ENCODE measurements around the gene FCAMR. TPM values are rescaled to one million over a fixed set of nuclear protein-coding genes. Genes with fewer than 3 reads are reported as not detected.

Gene FCAMR
- polyA plus RNA-seq, 3 donors = not detected

DNA sequence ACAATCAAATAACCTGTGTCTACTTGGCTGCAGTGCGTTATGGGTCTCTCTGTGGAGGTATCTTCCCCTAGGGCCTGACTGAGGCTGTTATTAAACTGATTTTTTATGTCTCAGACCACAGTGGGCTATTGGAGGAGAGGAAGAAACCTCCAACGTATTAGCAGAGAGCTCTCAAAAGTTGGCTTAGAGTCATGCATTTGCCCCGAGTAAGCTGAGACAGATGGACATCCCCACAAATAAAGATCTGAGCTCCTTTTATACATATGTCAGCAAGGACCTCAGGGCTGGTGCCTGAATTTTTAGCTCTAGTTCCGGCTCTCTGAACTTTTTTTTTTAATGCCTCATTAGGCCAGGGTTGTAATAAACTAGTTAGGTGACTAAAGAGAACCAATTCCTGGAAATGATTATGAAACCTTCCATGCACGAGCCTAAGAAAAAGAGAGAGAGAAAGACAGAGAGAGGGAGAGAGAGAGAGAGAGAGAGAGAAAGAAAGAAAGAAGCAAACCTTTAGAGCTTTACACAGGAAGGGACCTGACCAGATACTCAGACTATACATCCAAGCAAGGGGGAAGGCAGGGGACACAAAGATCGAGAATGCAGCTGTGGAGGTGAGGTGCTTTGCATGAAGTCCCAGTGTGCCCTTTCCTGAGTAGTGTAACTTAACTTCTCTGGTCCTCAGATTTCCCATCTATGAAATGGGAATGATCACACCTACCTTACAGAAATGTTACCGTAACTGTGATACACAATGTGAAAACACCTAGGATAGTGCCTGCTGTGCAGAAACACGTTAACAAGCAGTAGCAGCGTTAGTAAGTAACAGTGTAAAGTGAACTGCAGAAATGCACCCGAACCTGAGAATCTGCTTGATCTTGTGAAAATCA is 15.6 kb downstream of the FCAMR start:
- Histone ChIP-seq H3K36me3 (replicated peaks in 1 of 2; ENCODE audit: control insufficient read depth in 1 of 2, insufficient read depth in 2 of 2, low read length in 2 of 2) (no peaks in the 10 kb centered on the region), H3K9me3 (replicated peaks in 1 of 2; ENCODE audit: control insufficient read depth in 1 of 2, insufficient read depth in 1 of 2, low read length in 2 of 2) (no peaks in the 10 kb centered on the region), H4K20me1 (ENCODE audit: insufficient read depth, low read length) (no peaks in the 10 kb centered on the region), H3K4me3 (replicated peaks in 1 of 3; ENCODE audit: low read depth in 2 of 3, low read length in 3 of 3) (no peak overlapping the region), H3K27me3 (ENCODE audit: control insufficient read depth in 2 of 2, insufficient read depth in 2 of 2, low read length in 2 of 2) (no peaks in the 10 kb centered on the region), H3K79me2 (ENCODE audit: insufficient read depth, low read length) (no peaks in the 10 kb centered on the region), H3K9ac (ENCODE audit: insufficient read depth, low read length, poor library complexity, severe bottlenecking) (no peak overlapping the region), H3K4me2 (replicated peaks; ENCODE audit: extremely low read depth, low read length, poor library complexity, severe bottlenecking) (no peak overlapping the region), H3K4me1 (ENCODE audit: control insufficient read depth in 1 of 2, insufficient read depth in 2 of 2, low read length in 2 of 2) (peaks cover 21 to 33% of the 10 kb centered on the region in 2 donors), H2AFZ (ENCODE audit: insufficient read depth, low read depth, low read length, poor library complexity, severe bottlenecking) (no peak overlapping the region), H3K27ac (ENCODE audit: low read depth in 1 of 2, low read length in 2 of 2) (no peak overlapping the region)
- peaks cover 4% of the 10 kb centered on the region in 2 donors for H3K36me3 Mint-ChIP-seq
- DNase-seq = no peak
- H3K4me1 Mint-ChIP-seq = peaks cover 44% of the 10 kb centered on the region
- intact Hi-C loops (cut with micrococcal nuclease) = no loop called here
- H3K9me3 Mint-ChIP-seq = peaks cover 0 to 8% (median 0%) of the 10 kb centered on the region in 7 donors
- peak overlapping the region in 1 of 7 donors; percentile 68 for H3K27ac Mint-ChIP-seq
- TF ChIP-seq, protein P1, sequence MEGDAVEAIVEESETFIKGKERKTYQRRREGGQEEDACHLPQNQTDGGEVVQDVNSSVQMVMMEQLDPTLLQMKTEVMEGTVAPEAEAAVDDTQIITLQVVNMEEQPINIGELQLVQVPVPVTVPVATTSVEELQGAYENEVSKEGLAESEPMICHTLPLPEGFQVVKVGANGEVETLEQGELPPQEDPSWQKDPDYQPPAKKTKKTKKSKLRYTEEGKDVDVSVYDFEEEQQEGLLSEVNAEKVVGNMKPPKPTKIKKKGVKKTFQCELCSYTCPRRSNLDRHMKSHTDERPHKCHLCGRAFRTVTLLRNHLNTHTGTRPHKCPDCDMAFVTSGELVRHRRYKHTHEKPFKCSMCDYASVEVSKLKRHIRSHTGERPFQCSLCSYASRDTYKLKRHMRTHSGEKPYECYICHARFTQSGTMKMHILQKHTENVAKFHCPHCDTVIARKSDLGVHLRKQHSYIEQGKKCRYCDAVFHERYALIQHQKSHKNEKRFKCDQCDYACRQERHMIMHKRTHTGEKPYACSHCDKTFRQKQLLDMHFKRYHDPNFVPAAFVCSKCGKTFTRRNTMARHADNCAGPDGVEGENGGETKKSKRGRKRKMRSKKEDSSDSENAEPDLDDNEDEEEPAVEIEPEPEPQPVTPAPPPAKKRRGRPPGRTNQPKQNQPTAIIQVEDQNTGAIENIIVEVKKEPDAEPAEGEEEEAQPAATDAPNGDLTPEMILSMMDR (IDR thresholded peaks at IDR 0.05) = no peak
- 100% methylated on average over 3 of the region's 10 CpGs for WGBS (ENCODE audit: insufficient coverage)
- H3K4me3 Mint-ChIP-seq = no peak overlapping the region
- H3K27me3 Mint-ChIP-seq (ENCODE audit: low read depth in 3 of 3) = peaks cover 17 to 19% (median 19%) of the 10 kb centered on the region in 3 donors

DNA sequence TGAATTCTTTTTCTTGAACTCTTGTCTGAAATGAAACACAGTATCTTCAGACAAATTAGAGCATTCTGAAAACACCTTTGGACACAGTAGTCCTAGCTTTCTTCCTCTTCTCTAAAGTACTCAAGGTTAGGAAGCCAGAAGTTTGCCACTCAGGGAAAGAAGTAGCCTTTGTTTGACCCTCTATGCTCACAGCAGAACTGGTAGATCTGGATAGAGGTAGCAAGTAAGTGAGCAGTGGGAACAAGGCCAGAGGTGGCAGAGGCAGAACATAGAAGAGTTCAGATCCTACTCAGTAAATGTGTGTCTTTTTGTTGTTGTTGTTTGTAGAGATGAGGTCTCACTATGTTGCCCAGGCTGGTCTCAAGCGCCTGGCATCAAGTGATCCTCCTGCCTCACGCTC is 16.6 kb downstream of the FCAMR start:
- TF ChIP-seq, protein P1 (IDR thresholded peaks at IDR 0.05) = no peak
- Histone ChIP-seq H3K36me3 (replicated peaks in 1 of 2; ENCODE audit: control insufficient read depth in 1 of 2, insufficient read depth in 2 of 2, low read length in 2 of 2) (no peaks in the 10 kb centered on the region), H4K20me1 (ENCODE audit: insufficient read depth, low read length) (no peaks in the 10 kb centered on the region), H2AFZ (ENCODE audit: insufficient read depth, low read depth, low read length, poor library complexity, severe bottlenecking) (no peak overlapping the region), H3K4me3 (replicated peaks in 1 of 3; ENCODE audit: low read depth in 2 of 3, low read length in 3 of 3) (no peak overlapping the region), H3K9ac (ENCODE audit: insufficient read depth, low read length, poor library complexity, severe bottlenecking) (no peak overlapping the region), H3K27ac (ENCODE audit: low read depth in 1 of 2, low read length in 2 of 2) (no peak overlapping the region), H3K27me3 (ENCODE audit: control insufficient read depth in 2 of 2, insufficient read depth in 2 of 2, low read length in 2 of 2) (no peaks in the 10 kb centered on the region), H3K4me2 (replicated peaks; ENCODE audit: extremely low read depth, low read length, poor library complexity, severe bottlenecking) (no peak overlapping the region), H3K9me3 (replicated peaks in 1 of 2; ENCODE audit: control insufficient read depth in 1 of 2, insufficient read depth in 1 of 2, low read length in 2 of 2) (no peaks in the 10 kb centered on the region), H3K4me1 (ENCODE audit: control insufficient read depth in 1 of 2, insufficient read depth in 2 of 2, low read length in 2 of 2) (peaks cover 32 to 43% of the 10 kb centered on the region in 2 donors), H3K79me2 (ENCODE audit: insufficient read depth, low read length) (no peaks in the 10 kb centered on the region)
- WGBS (ENCODE audit: insufficient coverage) = 89% methylated on average over 2 of the region's 2 CpGs
- no peak overlapping the region for H3K27ac Mint-ChIP-seq
- H3K4me3 Mint-ChIP-seq = no peak overlapping the region
- DNase-seq = no peak
- H3K36me3 Mint-ChIP-seq = peaks cover 4% of the 10 kb centered on the region in 2 donors
- H3K9me3 Mint-ChIP-seq = peaks cover 0 to 7% (median 0%) of the 10 kb centered on the region in 7 donors
- peaks cover 53% of the 10 kb centered on the region for H3K4me1 Mint-ChIP-seq
- intact Hi-C loops (cut with micrococcal nuclease) = no loop called here
- peaks cover 8 to 16% (median 10%) of the 10 kb centered on the region in 3 donors for H3K27me3 Mint-ChIP-seq (ENCODE audit: low read depth in 3 of 3)

All from CD14-positive monocyte (primary cell).